ENCODE results near the gene CRTC2. TPM values are rescaled to one million over a fixed set of nuclear protein-coding genes. Genes with fewer than 3 reads are reported as not detected.

The CRTC2 gene
- total RNA-seq, 1 donor from 2014 or later: 32.7 TPM

Other genes starting within 250 kb of the CRTC2 start
- gene INTS3, start 230.6 kb downstream of the CRTC2 start, total RNA-seq: 77.5 TPM
- gene SLC27A3, start 183.2 kb downstream of the CRTC2 start, total RNA-seq: 28.8 TPM
- 43.1 TPM for gene GATAD2B, start 35.6 kb downstream of the CRTC2 start, total RNA-seq
- gene DENND4B, start 11.9 kb downstream of the CRTC2 start, total RNA-seq: 69.4 TPM
- gene SLC39A1, start 4.9 kb upstream of the CRTC2 start, total RNA-seq: 62.6 TPM
- gene CREB3L4, start 9.3 kb upstream of the CRTC2 start, total RNA-seq: 13.9 TPM
- 103 TPM for gene JTB, start 19.1 kb upstream of the CRTC2 start, total RNA-seq
- gene RAB13, start 27.7 kb upstream of the CRTC2 start, total RNA-seq: 86.4 TPM
- gene RPS27, start 32.1 kb upstream of the CRTC2 start, total RNA-seq: 2,661 TPM
- 0.39 TPM for gene NUP210L, start 196.5 kb upstream of the CRTC2 start, total RNA-seq
- gene TPM3, start 233.5 kb upstream of the CRTC2 start, total RNA-seq: 242 TPM
- not detected for gene CFAP141, start 247.7 kb upstream of the CRTC2 start, total RNA-seq

Data from ureter (tissue), 1 donor.